Peyer's patch (tissue), 4 donors: Measurements from ENCODE around the gene CUL3. TPM values are rescaled to one million over a fixed set of nuclear protein-coding genes. Genes with fewer than 3 reads are reported as not detected.

Experiments
- DNase-seq, 3 donors: peaks; one replicate each; pipeline ENCODE4 v3.0.0-alpha.2; 2017 to 2019
- H3K27ac ChIP-seq, 4 donors: fragments of 200-600 bp; sonication (generic); one replicate each; pipeline ENCODE4 v1.5.1; 2016 to 2019
- H3K27me3 ChIP-seq, 2 donors: fragments of 200-600 bp; sonication (generic); one replicate each; pipeline ENCODE4 v1.5.1; 2019
- H3K36me3 ChIP-seq, 3 donors: fragments of 200-600 bp; sonication (generic); one replicate each; pipeline ENCODE4 v1.5.1; 2016 to 2019
- H3K4me1 ChIP-seq, 4 donors: fragments of 200-600 bp; sonication (generic); one replicate each; pipeline ENCODE4 v1.5.1; 2016 to 2019
- H3K4me3 ChIP-seq, 4 donors: fragments of 200-600 bp; sonication (generic); 1 replicate in 3 of 4; 2 replicates in 1 of 4; pipeline ENCODE4 v1.5.1; 2016 to 2019; ENCODE audit warnings: mild to moderate bottlenecking in 1 of 4
- H3K9me3 ChIP-seq, 4 donors: fragments of 200-600 bp; sonication (generic); one replicate each; pipeline ENCODE4 v1.5.1; 2016 to 2019; ENCODE audit warnings: mild to moderate bottlenecking in 1 of 4
- POLR2A ChIP-seq, 2 donors: fragments of 450-650 bp; IDR thresholded peaks; one replicate each; pipeline ENCODE4 v1.5.1; 2017; ENCODE audit warnings: antibody characterized with exemption in 2 of 2, mild to moderate bottlenecking in 2 of 2, moderate library complexity in 2 of 2
- total RNA-seq, 4 donors: library from RNA; depleted of rRNA; stranded (reverse); fragments of >200 nt; gene quantifications; one replicate each; pipeline ENCODE4 v1.1.0, GENCODE V29; 2016
- TF ChIP-seq, protein P1 (sequence below), 6 experiments: fragments of 450-650 bp in 4 of 6; fragments of 200-600 bp in 2 of 6; sonication (generic) in 1 of 6; IDR thresholded peaks; one replicate each; pipeline ENCODE4 v1.5.1; 2017 to 2019; ENCODE audit warnings: antibody characterized with exemption in 6 of 6, mild to moderate bottlenecking in 3 of 6, moderate library complexity in 1 of 6

The CUL3 gene
- total RNA-seq, 4 donors from 2014 or later, result 40.5 to 96.6 (median 77.1) TPM

DNA sequence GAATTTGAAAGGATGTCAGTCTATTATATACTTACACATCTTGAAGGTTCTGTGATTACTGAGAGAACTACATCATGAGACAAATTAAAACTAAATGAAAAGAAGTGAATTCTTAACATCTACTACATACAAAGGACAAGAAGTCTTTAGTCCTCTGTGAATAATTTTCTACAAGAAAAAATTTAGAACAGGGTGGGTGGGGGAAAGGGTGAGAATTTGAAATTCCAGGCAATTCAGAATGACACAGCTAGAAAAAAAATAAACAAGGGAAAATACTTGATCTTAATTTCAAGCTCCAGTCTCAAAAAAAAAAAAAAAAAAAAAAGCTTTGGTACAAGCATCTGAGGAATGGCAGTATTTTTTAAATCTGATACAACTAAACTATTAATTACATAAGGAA lies 15.5 kb downstream of the CUL3 start:
- Histone ChIP-seq H3K27me3 (no peaks in the 10 kb centered on the region), H3K4me1 (peaks cover 0 to 21% (median 5%) of the 10 kb centered on the region in 4 donors), H3K36me3 (no peaks in the 10 kb centered on the region), H3K27ac (no peak overlapping the region), H3K9me3 (no peaks in the 10 kb centered on the region), H3K4me3 (no peak overlapping the region)
- TF ChIP-seq POLR2A (IDR thresholded peaks at IDR 0.05), result no peak
- TF ChIP-seq, protein P1, sequence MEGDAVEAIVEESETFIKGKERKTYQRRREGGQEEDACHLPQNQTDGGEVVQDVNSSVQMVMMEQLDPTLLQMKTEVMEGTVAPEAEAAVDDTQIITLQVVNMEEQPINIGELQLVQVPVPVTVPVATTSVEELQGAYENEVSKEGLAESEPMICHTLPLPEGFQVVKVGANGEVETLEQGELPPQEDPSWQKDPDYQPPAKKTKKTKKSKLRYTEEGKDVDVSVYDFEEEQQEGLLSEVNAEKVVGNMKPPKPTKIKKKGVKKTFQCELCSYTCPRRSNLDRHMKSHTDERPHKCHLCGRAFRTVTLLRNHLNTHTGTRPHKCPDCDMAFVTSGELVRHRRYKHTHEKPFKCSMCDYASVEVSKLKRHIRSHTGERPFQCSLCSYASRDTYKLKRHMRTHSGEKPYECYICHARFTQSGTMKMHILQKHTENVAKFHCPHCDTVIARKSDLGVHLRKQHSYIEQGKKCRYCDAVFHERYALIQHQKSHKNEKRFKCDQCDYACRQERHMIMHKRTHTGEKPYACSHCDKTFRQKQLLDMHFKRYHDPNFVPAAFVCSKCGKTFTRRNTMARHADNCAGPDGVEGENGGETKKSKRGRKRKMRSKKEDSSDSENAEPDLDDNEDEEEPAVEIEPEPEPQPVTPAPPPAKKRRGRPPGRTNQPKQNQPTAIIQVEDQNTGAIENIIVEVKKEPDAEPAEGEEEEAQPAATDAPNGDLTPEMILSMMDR (IDR thresholded peaks at IDR 0.05), result no peak
- no peak for DNase-seq

DNA sequence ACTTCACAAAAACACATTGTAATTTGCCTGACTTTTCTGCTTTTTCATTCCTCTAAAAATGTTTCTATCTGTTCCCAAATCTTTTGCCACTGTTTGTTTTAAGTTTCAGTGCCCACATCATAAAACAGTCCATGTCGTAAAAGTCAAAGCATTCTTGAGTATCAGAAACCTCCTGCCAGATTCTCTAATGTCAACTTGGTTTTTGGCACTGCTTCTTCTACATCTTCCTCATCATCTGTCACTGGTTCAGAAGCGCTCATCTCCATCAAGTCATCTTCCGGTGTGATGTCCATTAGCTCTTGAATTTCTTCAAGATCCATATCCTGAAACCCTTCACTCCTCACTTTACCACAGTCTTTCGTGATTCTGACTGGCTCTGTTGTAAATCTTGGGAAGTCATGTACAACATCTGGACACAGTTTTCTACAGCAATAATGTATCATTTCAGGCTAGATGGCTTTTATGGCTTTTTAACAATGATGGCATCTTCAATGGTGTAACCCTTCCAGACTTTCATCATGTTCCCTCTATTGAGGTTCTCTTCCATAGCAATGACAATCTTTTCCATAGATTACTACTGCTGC lies 19.6 kb downstream of the CUL3 start:
- peaks cover 0 to 14% (median 4%) of the 10 kb centered on the region in 4 donors for H3K4me1 ChIP-seq
- no peaks in the 10 kb centered on the region for H3K9me3 ChIP-seq
- TF ChIP-seq POLR2A (IDR thresholded peaks at IDR 0.05), result no peak
- TF ChIP-seq, protein P1 (IDR thresholded peaks at IDR 0.05), result no peak
- no peak for DNase-seq
- H3K27me3 ChIP-seq, result no peaks in the 10 kb centered on the region
- no peak overlapping the region for H3K27ac ChIP-seq
- H3K36me3 ChIP-seq, result no peaks in the 10 kb centered on the region
- no peak overlapping the region for H3K4me3 ChIP-seq

DNA sequence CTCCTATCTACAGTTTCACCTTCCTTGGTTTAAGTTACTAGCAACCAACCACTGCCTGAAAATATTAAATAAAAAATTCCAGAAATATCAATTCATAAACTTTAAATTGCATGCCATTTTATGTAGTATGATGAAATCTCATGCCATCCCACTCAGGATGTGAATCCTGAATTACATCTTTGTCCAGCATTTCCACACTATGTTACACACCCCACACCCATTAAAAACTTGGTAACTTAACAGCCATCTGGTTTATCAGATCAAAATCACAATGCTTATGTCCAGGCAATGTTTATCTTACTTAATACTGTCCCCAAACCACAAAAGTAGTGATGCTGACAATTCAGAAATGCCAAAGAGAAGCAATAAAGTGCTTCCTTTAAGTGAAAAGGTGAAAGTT lies 21.6 kb downstream of the CUL3 start:
- TF ChIP-seq POLR2A (IDR thresholded peaks at IDR 0.05), result no peak
- DNase-seq, result no peak
- Histone ChIP-seq H3K27me3 (no peaks in the 10 kb centered on the region), H3K9me3 (no peaks in the 10 kb centered on the region), H3K4me3 (no peak overlapping the region), H3K4me1 (peaks cover 0 to 5% (median 3%) of the 10 kb centered on the region in 4 donors), H3K27ac (no peak overlapping the region), H3K36me3 (no peaks in the 10 kb centered on the region)

DNA sequence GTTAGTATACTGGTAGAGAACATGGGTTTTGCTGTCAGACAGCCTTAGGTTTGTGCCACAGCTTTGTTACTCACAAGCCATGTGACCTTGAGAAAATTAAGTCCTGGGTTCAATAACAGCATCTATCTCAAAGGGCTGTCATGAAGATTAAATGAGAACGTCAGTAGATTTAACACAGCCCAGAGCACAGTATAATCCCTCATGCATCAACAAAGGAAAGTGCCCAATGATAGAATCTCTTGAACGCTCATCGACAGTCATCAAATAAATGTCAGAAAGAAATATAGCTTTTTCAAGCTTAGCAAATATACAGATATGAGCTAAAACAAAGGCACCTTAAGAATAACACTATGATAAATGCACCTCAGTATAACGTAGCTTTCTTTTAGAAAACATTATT lies 22.3 kb downstream of the CUL3 start:
- no peaks in the 10 kb centered on the region for H3K27me3 ChIP-seq

DNA sequence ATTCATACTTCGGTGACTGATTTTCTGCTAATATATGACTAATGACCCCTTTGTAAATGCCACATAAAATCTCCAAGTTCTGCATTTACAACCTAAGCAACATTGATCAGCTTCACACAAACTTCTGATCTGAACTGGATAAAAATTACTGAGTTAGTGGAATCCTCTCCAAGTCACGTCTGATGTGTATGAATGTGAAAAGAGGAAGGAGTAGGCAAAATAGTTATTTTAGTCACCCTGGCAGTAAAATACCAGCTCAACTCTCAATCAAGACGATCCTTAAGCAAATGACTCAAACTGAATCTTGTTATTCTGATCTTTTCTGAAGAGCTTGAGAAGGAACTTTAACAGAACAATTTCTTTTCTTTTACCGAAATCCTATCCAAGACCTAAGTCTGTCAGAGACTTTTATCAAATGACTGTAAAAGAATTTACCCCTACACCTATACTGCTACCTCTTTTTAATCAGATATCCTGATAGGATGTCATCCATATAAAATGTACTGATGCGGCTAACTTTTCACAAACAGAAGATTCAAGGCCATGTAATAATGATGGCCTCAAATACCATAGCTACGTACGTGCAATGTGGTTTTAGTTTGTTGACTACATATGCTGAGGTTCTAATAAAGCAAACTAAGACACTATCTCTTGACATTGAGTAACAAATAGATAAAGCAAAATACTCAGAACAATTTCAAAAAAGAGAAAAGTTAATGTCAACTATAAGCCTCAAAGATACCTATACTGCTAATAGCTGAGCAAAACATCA lies 23.7 kb downstream of the CUL3 start:
- Histone ChIP-seq H3K27me3 (no peaks in the 10 kb centered on the region), H3K9me3 (no peaks in the 10 kb centered on the region), H3K27ac (no peak overlapping the region), H3K4me1 (peaks cover 0 to 5% (median 3%) of the 10 kb centered on the region in 4 donors), H3K4me3 (no peak overlapping the region), H3K36me3 (no peaks in the 10 kb centered on the region)
- TF ChIP-seq, protein P1 (IDR thresholded peaks at IDR 0.05), result no peak
- TF ChIP-seq POLR2A (IDR thresholded peaks at IDR 0.05), result no peak
- DNase-seq, result no peak

More for the DNA sequence above, 22.3 kb downstream of the CUL3 start:
- H3K27ac ChIP-seq, result no peak overlapping the region
- H3K9me3 ChIP-seq, result no peaks in the 10 kb centered on the region
- H3K36me3 ChIP-seq, result no peaks in the 10 kb centered on the region
- H3K4me1 ChIP-seq, result peaks cover 0 to 5% (median 3%) of the 10 kb centered on the region in 4 donors
- TF ChIP-seq POLR2A (IDR thresholded peaks at IDR 0.05), result no peak
- TF ChIP-seq, protein P1 (IDR thresholded peaks at IDR 0.05), result no peak
- H3K4me3 ChIP-seq, result no peak overlapping the region
- no peak for DNase-seq

DNA sequence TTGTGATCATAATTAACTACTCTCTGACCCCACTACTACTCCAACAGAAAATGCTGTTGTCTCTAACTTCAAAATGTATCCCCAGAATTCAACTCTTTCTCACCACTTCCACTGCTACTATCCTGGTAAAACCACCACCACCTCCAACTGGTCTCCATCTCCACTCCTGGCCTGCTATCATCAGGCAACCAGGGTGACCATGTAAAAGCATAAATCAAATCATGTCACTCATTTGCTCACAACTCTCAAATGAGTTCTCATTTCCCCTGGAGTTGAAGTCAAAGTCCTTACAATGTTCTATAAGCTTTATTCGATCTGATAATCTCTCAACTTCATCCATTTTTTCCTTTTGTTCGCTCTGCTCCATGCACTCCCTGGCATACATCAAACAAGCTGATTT lies 24.6 kb downstream of the CUL3 start:
- no peaks in the 10 kb centered on the region for H3K27me3 ChIP-seq
- H3K9me3 ChIP-seq, result no peaks in the 10 kb centered on the region
- TF ChIP-seq, protein P1 (IDR thresholded peaks at IDR 0.05), result no peak
- TF ChIP-seq POLR2A (IDR thresholded peaks at IDR 0.05), result no peak
- H3K27ac ChIP-seq, result no peak overlapping the region
- DNase-seq, result no peak
- H3K36me3 ChIP-seq, result no peaks in the 10 kb centered on the region
- peaks cover 0 to 8% (median 3%) of the 10 kb centered on the region in 4 donors for H3K4me1 ChIP-seq
- no peak overlapping the region for H3K4me3 ChIP-seq
